ENCODE measurements around the gene SNX13.
"Not testable (repeated sequence)": the region's sequence is repeated elsewhere in the genome, so short reads cannot be mapped to it uniquely, and the experiment has no call there.

Gene SNX13

GRCh38 chr7:17910377-17910776 is 29.9 kb downstream of the SNX13 start:
- DNase-seq = no peak

DNA sequence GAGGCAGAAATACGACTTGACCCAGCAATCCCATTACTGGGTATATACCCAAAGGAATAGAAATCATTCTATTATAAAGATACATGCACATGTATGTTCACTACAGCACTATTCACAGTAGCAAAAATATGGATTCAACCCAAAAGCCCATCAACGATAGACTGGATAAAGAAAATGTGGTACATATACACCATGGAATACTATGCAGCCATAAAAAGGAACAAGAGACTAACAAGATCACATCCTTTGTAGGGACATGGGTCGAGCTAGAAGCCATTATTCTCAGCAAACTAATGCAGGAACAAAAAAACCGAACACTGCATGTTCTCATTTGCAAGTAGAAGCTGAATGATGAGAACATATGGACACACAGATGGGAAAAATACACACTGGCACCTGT is 31.0 kb downstream of the SNX13 start:
- not testable (repeated sequence) for DNase-seq

DNA sequence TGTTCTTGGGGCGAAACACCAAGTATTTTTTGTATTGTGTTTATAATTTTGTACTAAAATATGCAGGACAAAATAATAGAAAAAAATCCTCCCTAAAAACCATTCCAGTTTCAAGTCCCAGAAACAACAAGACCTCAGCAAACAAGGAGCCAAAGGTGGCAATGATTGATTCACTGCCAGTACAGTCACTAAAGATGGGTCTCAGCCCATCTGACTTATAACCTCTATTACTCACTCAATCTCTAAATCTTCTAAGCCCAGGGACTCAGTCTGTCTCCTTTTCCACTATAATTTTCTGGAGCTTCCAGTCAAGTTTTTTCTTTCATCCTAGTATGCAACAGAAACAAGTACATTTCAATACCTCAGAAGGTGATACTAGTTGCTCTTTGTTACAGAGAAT is 33.3 kb downstream of the SNX13 start:
- DNase-seq = no peak

DNA sequence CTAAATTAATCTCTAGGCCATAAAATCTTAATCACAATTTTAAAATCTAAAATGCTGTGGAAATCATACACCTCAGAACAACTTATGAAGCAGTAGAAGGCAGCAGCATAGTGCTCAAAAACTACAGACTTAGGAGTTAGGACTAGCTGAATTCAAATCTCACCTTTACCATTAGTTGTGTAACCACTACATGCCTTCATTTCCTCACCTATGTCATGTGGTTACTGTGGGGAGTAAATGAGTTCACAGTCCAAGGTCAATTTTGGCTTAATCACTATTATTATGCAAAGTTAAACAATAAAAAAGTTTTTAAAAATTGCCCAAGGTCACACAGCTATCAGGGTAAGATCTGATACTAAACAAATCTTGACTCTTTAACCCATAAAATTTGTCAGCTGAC is 37.0 kb downstream of the SNX13 start:
- no peak for DNase-seq

GRCh38 chr7:17902599-17902998 is 37.7 kb downstream of the SNX13 start:
- DNase-seq = no peak

GRCh38 chr7:17900464-17900863 is 39.8 kb downstream of the SNX13 start:
- DNase-seq = no peak

DNA sequence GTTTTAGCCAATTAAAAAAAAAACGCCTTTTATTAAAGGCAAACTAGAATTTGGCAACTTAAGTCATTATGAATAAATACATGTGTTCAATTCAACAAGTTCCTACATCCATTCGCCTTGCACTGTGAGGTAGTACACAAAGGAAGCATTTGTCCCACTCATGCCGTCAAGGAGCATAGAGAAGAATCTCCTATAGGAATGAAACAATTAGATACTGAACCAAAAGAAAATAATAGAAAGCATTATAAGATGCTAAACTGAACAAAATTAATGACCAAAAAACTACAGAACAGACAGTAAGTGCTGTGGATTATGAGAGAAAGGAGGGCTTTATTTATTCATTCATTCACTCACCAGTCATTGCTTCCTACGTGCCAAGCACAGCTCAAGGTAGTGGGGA is 42.2 kb downstream of the SNX13 start:
- no peak for DNase-seq

DNA sequence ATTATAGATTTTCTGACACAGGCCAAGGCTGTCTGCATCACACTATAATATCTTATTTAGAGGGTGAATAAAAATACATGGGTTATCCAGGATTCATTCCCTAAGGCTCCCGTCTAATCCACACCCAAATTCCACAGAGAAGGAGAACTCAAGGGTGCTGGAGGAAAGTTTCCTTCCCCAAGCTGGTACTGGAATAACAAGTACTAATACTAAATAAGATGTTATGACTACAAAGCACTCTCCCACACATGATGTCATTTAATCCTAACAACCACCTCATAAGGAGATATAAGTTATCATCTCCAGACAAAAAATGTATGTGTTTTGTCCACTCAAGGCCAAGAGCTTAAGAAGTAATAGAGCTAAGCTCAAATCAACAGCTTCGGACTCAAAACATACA is 53.0 kb downstream of the SNX13 start:
- DNase-seq = no peak

DNA sequence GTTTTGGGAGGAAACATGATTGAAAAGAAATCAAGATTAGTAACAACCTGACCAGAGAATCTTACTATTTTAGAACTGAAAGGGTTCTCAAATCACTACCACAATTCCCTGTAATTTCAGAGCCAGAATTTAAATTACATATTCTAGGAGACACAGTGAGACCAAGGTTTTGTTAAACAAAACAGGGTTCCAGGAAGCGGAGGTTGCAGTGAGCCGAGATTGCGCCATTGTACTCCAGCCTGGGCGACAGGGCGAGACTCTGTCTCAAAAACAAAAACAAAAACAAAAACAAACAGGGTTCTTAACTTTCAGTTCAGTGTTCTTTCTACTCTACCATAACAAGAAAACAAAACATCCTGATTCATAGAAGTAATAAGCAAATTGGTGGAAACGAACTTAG is 57.6 kb downstream of the SNX13 start:
- DNase-seq = no peak

DNA sequence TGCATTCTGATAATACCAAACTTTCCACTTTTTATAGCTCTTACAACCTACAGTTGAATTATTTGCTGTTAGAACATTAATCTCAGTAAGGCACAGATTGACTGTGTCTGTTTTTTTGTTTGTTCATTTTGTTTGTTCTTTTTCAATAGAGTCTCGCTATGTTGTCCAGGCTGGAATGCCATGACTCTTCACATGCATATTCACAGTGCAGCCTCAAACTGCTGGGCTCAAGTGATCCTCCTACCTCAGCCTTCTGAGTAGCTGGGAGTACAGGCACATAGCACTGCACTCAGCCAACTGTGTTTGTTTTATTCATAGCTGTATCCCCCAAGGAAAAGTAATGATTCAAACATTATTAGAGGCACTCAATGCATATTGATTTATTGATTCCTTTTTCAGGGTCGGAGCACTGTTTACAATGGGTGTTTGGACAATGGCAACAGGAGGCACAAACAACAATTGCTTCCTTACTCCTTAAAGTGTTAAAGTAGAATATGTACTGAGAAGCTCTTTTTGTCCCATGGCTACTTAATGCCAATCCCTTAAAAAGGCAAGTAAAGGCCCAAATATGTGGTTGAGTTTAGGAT is 61.1 kb downstream of the SNX13 start:
- DNase-seq = no peak

DNA sequence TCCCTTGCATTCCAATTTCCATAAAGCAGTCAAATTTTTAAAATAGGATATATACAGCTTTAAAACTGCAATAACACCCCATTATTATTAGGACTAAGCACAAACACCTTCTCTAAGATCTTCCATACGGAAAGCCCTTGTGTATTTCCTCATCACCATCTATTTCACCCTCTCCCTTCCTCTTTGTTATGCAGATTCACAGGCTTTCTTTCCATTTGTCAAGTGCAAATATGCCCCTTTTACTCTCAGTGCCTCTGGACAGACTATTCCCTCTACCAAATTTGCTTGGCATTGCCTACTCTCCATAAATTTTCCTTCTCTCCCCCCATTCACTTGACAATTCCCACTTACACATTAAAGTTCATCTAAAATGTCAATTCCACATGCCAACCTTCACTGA is 61.7 kb downstream of the SNX13 start:
- no peak for DNase-seq

DNA sequence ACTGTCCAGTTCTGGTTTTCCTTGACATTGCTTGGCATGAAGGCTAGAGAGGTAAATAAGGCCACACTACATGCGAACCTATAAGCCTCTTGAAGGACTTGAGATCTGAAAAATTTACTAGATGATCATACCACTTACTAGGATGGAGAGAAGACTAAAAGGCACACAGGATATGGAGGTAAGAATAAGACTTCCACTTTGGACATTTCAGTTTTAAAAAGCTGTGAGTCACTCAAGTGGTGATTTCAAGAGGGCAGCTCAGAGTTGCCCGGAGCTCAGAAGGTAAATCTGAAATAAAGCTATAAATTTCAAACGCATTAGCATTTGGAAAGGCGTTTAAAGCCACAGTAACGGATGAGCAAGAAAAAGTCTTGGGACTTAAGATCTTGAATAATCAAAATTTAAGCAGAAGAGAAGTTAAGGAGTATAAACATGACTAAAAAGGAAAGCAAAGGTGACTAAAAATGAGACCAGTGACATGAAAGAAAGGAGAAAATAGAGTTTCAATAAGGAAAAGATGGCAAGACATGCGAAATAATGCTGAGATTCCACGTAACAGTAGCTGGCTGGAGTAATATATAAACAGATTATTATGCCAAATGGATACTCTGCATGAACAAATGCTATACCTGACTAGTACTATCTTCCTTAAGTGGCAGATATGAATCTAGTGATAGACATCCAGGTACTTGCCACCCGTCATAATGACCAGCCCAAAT is 68.3 kb downstream of the SNX13 start:
- no peak for DNase-seq

- DNase-seq = no peak
Measured at GRCh38 chr7:17870406-17870805, 69.9 kb downstream of the SNX13 start.

- DNase-seq = no peak
Measured at GRCh38 chr7:17863809-17864143, 76.5 kb downstream of the SNX13 start.

DNA sequence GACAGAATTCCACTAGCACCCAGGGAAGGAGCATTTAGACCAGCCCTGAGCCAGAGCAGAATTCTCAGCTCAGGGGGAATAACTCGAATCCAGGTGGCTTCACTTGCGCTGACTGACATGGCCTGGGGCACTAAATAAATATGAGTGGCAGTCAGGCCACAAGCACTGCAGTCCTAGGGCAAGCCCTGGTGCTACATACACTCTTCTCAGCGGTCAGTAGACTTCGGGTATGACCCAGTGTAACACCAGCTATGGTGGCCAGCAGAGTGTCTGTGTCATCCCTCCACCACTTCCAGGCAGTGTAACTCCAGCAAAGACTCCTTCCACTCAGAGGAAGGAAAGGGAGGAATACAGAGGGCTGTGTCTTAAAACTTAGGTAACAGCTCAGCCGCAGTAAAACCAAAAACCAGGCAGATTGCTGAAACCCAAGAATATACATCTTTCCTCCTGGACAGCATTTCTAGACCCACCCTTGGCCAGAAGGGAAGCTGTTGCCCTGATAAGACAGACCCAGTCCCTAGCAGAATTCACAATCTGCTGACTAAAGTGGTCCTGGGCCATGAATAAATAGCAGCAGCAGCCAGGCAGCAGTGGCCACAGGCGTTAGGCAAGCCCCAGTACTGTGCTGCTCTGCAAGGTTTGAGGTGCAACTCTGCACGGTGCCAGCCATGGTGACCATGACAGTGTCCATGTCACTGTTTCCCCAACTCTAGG is 77.0 kb downstream of the SNX13 start:
- DNase-seq = peak; percentile 55

DNA sequence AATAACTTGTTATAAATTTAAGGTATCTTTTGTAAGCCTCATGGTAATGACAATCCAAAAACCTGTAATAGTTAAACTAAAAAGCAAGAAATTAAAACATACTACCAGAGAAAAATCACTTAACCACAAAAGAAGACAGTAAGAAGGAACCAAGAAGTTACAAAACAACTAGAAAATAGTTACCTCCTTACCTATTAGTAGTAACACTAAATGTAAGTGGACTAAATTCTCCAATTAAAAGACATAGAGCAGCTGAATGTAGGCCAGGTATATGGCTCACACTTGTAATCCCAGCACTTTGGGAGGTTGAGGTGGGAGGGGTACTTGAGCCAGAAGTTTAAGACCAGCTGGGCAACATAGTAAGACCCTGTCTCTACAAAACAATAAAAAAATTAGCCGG is 84.0 kb downstream of the SNX13 start:
- DNase-seq = no peak

DNA sequence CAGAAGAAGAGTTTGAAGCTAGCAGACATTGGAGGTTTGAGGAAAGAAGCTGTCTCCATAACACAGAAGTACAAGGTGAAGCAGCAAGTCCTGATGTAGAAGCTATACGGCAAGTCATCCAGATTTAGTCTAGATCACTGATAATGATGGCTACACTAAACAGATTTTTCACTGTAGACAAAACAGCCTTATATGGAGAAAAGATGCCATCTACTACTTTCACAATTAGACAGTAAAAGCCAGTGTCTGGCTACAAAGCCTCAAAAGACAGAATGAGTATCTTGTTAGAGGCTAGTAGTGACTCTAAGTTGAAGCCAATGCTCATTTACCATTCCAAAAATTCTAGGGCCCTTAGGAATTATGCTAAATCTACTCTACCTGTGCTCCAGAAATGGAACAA is 85.1 kb downstream of the SNX13 start:
- DNase-seq = no peak

DNA sequence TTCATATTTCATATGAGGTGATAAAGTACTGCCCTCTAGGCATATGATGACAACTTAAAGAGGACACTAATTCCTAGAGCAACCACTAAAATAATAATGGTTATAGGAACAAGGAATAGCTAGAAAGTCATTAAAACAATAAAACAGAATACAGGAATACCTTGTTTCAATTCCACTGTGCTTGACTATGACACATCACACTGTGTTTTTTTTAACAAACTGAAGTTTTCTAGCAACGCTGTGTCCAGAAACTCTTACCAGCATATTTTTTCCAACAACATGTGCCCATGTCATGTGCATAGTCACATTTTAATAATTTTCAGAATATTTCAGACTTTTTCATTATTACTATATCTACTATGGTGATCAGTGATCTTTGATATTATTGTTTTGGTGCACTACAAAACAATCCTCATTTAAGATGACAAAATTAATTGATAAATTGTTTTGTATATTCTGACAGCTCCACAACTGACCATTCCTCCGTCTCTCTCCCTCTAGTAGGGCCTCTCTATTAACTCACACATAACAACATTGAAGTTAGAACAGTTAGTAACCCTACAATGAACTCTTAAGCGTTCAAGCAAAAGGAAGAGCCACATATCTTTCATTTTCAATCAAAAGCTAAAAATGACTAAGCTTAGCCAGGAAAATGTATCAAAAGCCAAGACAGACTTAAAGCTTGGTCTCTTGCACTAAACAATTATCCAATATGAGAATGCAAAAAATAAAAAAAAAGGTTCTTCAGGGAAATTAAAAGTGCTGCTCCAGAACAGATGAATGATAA is 85.8 kb downstream of the SNX13 start:
- DNase-seq = no peak

GRCh38 chr7:17852361-17852760 is 87.9 kb downstream of the SNX13 start:
- no peak for DNase-seq

GRCh38 chr7:17849504-17849903 is 90.8 kb downstream of the SNX13 start:
- no peak for DNase-seq

DNA sequence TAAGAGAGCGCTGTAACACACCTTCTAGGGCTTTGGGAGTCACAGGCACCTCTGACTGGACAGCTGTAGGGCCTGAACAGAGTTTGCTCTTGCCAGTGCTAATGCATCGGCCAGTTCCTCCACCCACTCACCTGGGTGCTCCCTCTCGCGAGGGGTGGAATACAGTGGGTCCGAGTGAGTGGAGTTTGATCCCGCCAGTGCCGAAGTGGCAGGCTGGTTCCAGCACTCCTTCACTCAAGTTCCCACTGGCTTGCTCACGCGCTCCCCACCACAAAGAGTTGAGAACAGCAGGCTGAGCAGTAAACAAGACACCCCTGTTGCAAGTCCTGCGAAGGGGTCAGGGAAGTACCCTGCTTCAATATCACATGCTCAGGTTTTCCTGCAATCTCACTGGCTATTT is 91.8 kb downstream of the SNX13 start:
- no peak for DNase-seq

- no peak for DNase-seq
Measured at GRCh38 chr7:17846935-17847334, 93.4 kb downstream of the SNX13 start.

GRCh38 chr7:17845197-17845547 is 95.1 kb downstream of the SNX13 start:
- DNase-seq = no peak
